GM21786 (cell line): ENCODE measurements around the gene HMGN1.

Experiments
- ATAC-seq: cut with Tn5 transposase; IDR thresholded peaks from one replicate; pipeline ENCODE4 v1.9.1; 2021; ENCODE audit not compliant: unreplicated experiment

Gene HMGN1

DNA sequence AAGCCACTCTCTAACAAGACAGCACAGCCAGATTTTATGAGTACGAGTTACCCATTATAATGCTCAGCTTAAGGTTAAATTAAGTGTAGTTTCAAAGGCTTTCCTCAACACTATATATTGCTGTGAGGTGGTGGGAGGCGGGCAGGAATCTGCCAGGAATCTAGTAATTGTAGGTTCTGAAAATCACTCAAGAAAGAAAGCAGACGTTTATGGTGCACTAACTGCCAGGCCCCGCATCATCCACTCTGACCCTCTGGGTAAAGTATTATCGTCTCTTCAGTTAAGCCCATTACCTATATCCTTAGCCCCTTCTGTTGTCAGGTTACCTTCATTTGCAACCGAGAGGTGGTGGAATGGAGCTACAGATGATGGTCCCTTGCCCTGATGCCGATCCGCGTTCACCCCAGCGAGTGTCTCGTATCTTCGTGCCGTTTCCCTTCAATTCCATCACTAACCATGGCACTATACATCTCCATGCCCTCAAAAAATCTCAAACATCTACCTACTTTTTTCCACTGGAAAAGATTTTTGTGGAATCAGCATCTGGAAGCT is 12.4 kb downstream of the HMGN1 start:
- no peak for ATAC-seq

DNA sequence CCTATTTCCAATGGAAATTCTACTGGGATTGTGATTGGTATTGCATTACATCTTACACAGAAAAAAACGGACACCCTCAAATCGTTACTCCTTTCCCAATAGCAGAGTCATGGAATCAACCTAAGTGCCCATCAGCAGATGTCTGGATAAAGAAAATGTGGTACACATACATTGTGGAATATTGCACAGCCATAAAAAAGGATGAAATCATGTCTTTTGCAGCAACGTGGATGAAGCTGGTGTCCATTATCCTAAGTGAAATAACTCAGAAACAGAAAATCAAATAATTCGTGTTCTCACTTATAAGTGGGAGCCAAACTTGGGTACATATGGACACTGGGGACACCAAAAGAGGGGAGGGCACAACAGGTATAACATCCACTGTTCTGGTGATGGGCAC is 14.3 kb downstream of the HMGN1 start:
- no peak for ATAC-seq

GRCh38 chr21:39332175-39332574 is 16.7 kb downstream of the HMGN1 start:
- ATAC-seq = no peak

DNA sequence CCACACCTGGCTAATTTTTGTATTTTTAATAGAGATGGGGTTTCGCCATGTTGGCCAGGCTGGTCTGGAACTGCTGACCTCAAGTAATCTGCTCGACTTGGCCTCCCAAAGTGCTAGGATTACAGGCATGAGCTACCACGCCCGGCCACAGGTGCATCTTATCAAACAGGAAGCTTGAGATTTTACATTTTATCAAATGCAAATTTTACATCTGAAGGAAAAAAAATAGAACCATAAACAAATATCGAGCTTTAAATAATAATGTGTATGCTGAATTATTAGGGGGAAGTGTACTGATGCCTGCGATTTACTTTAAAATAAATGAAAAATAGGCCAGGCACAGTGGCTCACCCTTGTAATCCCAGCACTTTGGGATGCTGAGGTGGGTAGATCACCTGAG is 18.9 kb downstream of the HMGN1 start:
- ATAC-seq = no peak

GRCh38 chr21:39327727-39328126 is 21.2 kb downstream of the HMGN1 start:
- no peak for ATAC-seq

DNA sequence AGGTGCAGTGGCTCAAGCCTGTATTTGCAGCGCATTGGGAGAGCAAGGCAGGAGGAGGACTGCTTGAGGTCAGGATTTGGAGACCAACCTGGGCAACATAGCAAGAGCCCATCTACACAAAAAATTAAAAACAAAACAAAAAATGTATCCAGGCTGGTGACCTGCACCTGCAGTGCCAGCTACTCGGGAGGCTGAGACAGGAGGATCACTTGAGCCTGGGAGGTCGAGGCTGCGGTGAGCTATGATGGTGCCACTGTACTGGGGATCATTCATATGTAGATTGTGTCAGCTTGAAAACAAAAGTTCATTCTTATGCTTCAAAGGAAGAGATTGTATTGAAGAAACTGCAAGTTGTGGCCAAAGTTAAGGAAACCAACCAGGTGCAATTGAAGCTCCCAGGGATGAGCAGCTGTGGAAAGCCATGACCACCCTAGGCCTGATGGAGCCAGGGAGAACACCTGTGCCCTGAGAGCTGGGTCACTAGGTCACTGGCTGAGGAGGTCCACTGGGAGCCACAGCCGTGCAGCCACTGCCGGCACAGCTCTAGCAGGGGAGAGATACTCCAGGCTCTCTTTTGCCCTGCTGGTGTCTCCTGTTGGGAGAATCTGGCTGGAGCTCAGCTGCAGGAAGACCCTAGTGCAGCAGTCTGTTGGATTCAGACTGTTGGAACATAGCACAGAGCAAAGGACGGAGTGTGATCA is 22.1 kb downstream of the HMGN1 start:
- no peak for ATAC-seq

- ATAC-seq = no peak
Measured at GRCh38 chr21:39325458-39325857, 23.4 kb downstream of the HMGN1 start.

GRCh38 chr21:39321424-39321823 is 27.5 kb downstream of the HMGN1 start:
- no peak for ATAC-seq

- ATAC-seq = no peak
Measured at GRCh38 chr21:39319814-39320332, 29.0 kb downstream of the HMGN1 start.

- no peak for ATAC-seq
Measured at GRCh38 chr21:39319251-39319756, 29.6 kb downstream of the HMGN1 start.

DNA sequence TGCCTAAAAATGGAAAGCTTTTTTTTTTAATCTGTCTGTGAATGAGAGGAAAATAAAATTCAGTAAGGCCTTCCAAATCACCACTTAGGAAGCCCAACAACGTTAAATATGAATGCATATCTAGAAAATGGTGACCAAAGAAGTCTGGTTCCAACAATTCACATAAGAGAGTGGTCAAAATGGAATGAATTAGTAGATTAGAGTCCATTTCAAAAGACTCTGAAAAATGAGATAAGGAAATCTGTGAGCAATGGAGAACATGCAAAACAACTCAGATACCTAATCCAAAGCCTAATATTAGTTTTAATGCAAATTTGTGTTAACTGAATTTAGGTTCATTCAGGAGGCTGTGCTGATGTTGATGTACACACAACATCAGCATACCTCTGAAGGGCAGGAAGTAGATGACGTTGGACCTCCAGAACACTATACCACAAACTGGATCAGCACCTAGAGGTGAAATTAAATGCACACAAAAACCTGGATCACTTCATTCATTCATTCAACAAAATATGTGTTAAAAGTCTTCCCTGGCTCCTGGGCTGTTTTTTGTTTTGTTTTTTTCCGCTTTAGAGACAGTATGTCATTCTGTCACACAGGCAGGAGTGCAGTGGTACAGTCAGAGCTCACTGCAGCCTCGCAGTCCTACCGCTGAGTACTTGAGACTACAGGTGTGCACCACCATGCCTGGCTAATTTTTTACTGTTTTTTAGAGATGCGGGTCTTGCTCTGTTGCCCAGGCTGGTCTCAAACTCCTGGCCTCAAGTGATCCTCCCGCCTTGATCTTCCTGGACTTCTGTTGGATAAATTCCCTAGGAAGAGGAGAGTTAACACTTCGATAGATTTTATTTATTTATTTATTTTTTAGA is 30.6 kb downstream of the HMGN1 start:
- ATAC-seq = no peak

DNA sequence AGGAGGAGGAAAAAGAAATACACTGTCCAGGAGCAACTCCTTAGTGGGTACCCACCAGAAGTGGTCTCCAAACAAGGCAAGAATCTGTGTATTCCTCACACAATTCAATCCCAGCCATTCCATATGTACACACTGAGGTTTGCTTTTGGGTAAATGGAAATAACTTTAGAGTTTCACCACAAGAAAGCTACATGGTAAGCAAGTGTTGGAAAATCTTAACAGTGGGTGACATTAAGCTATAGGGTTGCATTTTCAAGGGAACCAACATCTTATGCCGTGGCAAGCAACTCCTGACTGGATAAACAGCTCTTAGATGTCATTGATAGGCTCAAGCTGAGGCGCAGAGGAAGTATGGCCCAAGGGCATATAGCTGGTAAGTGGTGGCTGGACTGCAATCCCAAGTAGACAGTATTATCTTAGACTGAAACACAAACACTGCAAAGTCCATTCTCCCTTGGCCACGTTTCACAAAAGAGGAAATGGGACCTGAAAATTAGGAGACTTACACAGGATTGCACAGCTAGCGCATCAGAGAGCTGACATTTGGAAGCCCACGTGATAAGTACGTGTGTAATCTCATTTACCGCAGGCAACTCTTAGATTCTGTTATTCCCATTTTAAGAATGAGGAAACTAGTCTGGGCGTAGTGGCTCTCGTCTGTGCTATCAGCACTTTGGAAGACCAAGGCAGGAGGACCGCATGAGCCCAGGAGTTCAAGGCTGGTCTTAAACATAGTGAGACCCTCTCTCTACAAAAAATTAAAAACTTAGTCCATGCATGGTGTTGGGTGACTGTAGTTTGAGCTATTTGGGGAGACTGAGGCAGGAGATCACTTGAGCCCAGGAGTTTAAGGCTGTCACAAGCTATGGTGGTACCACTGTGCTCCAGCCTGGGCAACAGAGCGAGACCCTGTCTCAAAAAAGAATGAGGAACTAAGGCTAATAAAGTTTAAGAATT is 31.5 kb downstream of the HMGN1 start:
- ATAC-seq = no peak

DNA sequence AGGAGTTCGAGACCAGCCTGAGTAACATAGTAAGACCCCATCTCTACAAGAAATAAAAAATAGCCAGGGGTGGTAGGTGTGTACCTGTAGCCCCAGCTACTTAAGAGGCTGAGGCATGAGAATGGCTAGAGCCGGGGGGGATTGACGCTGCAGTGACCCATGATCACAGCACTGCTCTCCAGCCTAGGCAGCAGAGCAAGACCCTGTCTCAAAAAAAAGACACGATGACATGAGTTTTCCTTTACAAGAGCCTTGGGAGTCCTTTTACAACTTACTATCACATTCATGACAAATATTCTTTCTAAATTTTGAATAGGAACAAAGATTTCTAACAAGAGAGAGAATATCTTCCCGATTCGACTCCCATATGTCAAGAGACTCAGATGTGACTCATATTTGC is 32.2 kb downstream of the HMGN1 start:
- no peak for ATAC-seq

- no peak for ATAC-seq
Measured at GRCh38 chr21:39315603-39316445, 33.1 kb downstream of the HMGN1 start.

- peak; percentile 1 for ATAC-seq
Measured at GRCh38 chr21:39314143-39315027, 34.5 kb downstream of the HMGN1 start.

- peak; percentile 39 for ATAC-seq
Measured at GRCh38 chr21:39313571-39314142, 35.2 kb downstream of the HMGN1 start, which contains the start of gene BRWD1. Gene BRWD1 (minus strand): TSS chr21:39313632. CDS start chr21:39313491, 141 bp downstream.

- peak; percentile 2 for ATAC-seq
Measured at GRCh38 chr21:39313042-39313570, 35.8 kb downstream of the HMGN1 start.
